ENCODE results near the gene SMIM21.

SMIM21 gene

GRCh38 chr18:75405351-75405750, 22.2 kb downstream of the SMIM21 start (continued):
- TF ChIP-seq ZNF26 (tag by site-specific recombination; IDR thresholded peaks at IDR 0.05), result no peak
- TF ChIP-seq ZBTB20 (tag by site-specific recombination; IDR thresholded peaks at IDR 0.05), result no peak
- TF ChIP-seq ZNF639 (tag by site-specific recombination; IDR thresholded peaks at IDR 0.05), result no peak

GRCh38 chr18:75400366-75400765, 27.1 kb downstream of the SMIM21 start:
- H3K4me1 ChIP-seq (ENCODE audit: control insufficient read depth, insufficient read depth, low read length), result no peaks in the 10 kb centered on the region
- CTCF ChIA-PET, result no interaction called here
- TF ChIP-seq ZNF580 (tag by site-specific recombination; IDR thresholded peaks at IDR 0.05) (no peak), SALL2 (tag by site-specific recombination; IDR thresholded peaks at IDR 0.05; ENCODE audit: borderline replicate concordance) (no peak)
- no peaks in the 10 kb centered on the region for H3K9me3 ChIP-seq (ENCODE audit: control insufficient read depth, insufficient read depth, low read depth, low read length)
- no peak overlapping the region for H3K27ac ChIP-seq (ENCODE audit: extremely low read depth, low read depth, low read length)
- POLR2A ChIA-PET, result no interaction called here
- no peak overlapping the region for H3K4me3 ChIP-seq (ENCODE audit: low read depth, low read length)
- no peaks in the 10 kb centered on the region for H3K36me3 ChIP-seq (ENCODE audit: control insufficient read depth in 2 of 2, insufficient read depth in 1 of 2, low read length in 2 of 2)

GRCh38 chr18:75395137-75395536, 32.4 kb downstream of the SMIM21 start:
- no peaks in the 10 kb centered on the region for H3K4me1 ChIP-seq (ENCODE audit: control insufficient read depth, insufficient read depth, low read length)
- peak; percentile 41; the same call in 1 of the 2 replicates for TF ChIP-seq REST (tag by site-specific recombination; IDR thresholded peaks at IDR 0.05)
- no peak for TF ChIP-seq ZNF19 (tag by site-specific recombination; IDR thresholded peaks at IDR 0.05; ENCODE audit: low read depth)
- ChIA-PET POLR2A (no interaction called here), CTCF (no interaction called here)
- H3K36me3 ChIP-seq (ENCODE audit: control insufficient read depth in 2 of 2, insufficient read depth in 1 of 2, low read length in 2 of 2), result no peaks in the 10 kb centered on the region
- no peak overlapping the region for H3K4me3 ChIP-seq (ENCODE audit: low read depth, low read length)
- H3K27ac ChIP-seq (ENCODE audit: extremely low read depth, low read depth, low read length), result no peak overlapping the region
- H3K9me3 ChIP-seq (ENCODE audit: control insufficient read depth, insufficient read depth, low read depth, low read length), result no peaks in the 10 kb centered on the region

GRCh38 chr18:75393721-75394120, 33.8 kb downstream of the SMIM21 start:
- Histone ChIP-seq H3K4me1 (ENCODE audit: control insufficient read depth, insufficient read depth, low read length) (no peaks in the 10 kb centered on the region), H3K9me3 (ENCODE audit: control insufficient read depth, insufficient read depth, low read depth, low read length) (no peaks in the 10 kb centered on the region), H3K4me3 (ENCODE audit: low read depth, low read length) (no peak overlapping the region), H3K36me3 (ENCODE audit: control insufficient read depth in 2 of 2, insufficient read depth in 1 of 2, low read length in 2 of 2) (no peaks in the 10 kb centered on the region), H3K27ac (ENCODE audit: extremely low read depth, low read depth, low read length) (no peak overlapping the region)
- TF ChIP-seq ZNF596 (tag by site-specific recombination; IDR thresholded peaks at IDR 0.05) (peak; percentile 70; the same call in 1 of the 2 replicates), ZNF514 (tag by site-specific recombination; IDR thresholded peaks at IDR 0.05) (no peak)
- ChIA-PET CTCF (interaction anchor here (0.6 kb wide), 1 partner anchor 85 kb away, joined by 4 read pairs; no protein-coding TSS in a partner anchor), POLR2A (no interaction called here)

- Histone ChIP-seq H3K9me3 (ENCODE audit: control insufficient read depth, insufficient read depth, low read depth, low read length) (no peaks in the 10 kb centered on the region), H3K4me1 (ENCODE audit: control insufficient read depth, insufficient read depth, low read length) (no peaks in the 10 kb centered on the region), H3K36me3 (ENCODE audit: control insufficient read depth in 2 of 2, insufficient read depth in 1 of 2, low read length in 2 of 2) (no peaks in the 10 kb centered on the region), H3K4me3 (ENCODE audit: low read depth, low read length) (no peak overlapping the region), H3K27ac (ENCODE audit: extremely low read depth, low read depth, low read length) (no peak overlapping the region)
- POLR2A ChIA-PET, result no interaction called here
- CTCF ChIA-PET, result no interaction called here
- TF ChIP-seq ZNF747 (tag by site-specific recombination; IDR thresholded peaks at IDR 0.05) (no peak), KLF1 (tag by site-specific recombination; IDR thresholded peaks at IDR 0.05) (no peak), ZNF138 (tag by site-specific recombination; IDR thresholded peaks at IDR 0.05; ENCODE audit: borderline replicate concordance) (no peak), ATF2 (tag by site-specific recombination; IDR thresholded peaks at IDR 0.05; ENCODE audit: low read depth) (no peak), ZNF658 (tag by site-specific recombination; IDR thresholded peaks at IDR 0.05) (no peak)
Observed at GRCh38 chr18:75392226-75392578, 35.3 kb downstream of the SMIM21 start.
